ENCODE measurements around the gene LUC7L2. TPM values are rescaled to one million over a fixed set of nuclear protein-coding genes. Genes with fewer than 3 reads are reported as not detected.

Gene LUC7L2
- total RNA-seq, 1 donor, result 48.9 TPM

DNA sequence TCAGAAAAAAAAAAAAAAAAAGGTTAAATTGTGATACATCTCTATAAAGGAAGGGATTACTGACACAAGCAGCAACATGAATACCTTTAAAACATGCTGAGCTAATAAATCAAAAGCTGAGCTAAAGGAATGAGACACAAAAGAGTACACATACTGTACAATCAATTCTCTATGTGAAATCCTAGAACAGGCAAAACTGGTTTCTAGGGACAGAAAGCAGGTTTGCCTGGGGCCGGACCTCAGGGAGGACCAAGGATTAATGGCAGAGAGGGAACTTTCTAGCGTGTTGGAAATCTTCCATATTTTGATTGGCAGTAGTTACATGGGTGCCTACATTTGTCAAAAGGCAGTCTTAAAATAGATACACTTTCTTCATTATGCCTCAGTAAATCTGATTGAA is 71.3 kb downstream of the LUC7L2 start:
- H3K36me3 ChIP-seq (ENCODE audit: insufficient read depth, low read length), result no peaks in the 10 kb centered on the region
- no peaks in the 10 kb centered on the region for H4K20me1 ChIP-seq (ENCODE audit: insufficient read depth, low read length)
- H3K4me2 ChIP-seq (ENCODE audit: insufficient read depth, low read length), result no peak overlapping the region
- H3K9me3 ChIP-seq (ENCODE audit: low read depth, low read length), result no peaks in the 10 kb centered on the region
- H2AFZ ChIP-seq (ENCODE audit: low read length), result no peak overlapping the region
- peaks cover 9% of the 10 kb centered on the region for H3K4me1 ChIP-seq (ENCODE audit: insufficient read depth, low read length)
- TF ChIP-seq CTCF (IDR thresholded peaks at IDR 0.05; ENCODE audit: extremely low read depth, low read depth, low read length), result no peak
- no peaks in the 10 kb centered on the region for H3K27me3 ChIP-seq (ENCODE audit: insufficient read depth, low read length)
- H3K79me2 ChIP-seq (ENCODE audit: insufficient read depth, low read length), result no peaks in the 10 kb centered on the region
- H3K4me3 ChIP-seq (ENCODE audit: insufficient read depth, low read length), result no peak overlapping the region
- no peak for DNase-seq (ENCODE audit: insufficient read length, low spot score, missing footprints)
- H3K27ac ChIP-seq (ENCODE audit: low read depth, low read length), result no peak overlapping the region

GRCh38 chr7:139431459-139431858 is 71.8 kb downstream of the LUC7L2 start:
- Histone ChIP-seq H3K79me2 (ENCODE audit: insufficient read depth, low read length) (no peaks in the 10 kb centered on the region), H3K4me3 (ENCODE audit: insufficient read depth, low read length) (no peak overlapping the region), H3K4me2 (ENCODE audit: insufficient read depth, low read length) (no peak overlapping the region), H3K9me3 (ENCODE audit: low read depth, low read length) (no peaks in the 10 kb centered on the region), H2AFZ (ENCODE audit: low read length) (no peak overlapping the region), H4K20me1 (ENCODE audit: insufficient read depth, low read length) (no peaks in the 10 kb centered on the region), H3K36me3 (ENCODE audit: insufficient read depth, low read length) (no peaks in the 10 kb centered on the region), H3K27ac (ENCODE audit: low read depth, low read length) (no peak overlapping the region), H3K4me1 (ENCODE audit: insufficient read depth, low read length) (peaks cover 9% of the 10 kb centered on the region), H3K27me3 (ENCODE audit: insufficient read depth, low read length) (no peaks in the 10 kb centered on the region)
- no peak for TF ChIP-seq CTCF (IDR thresholded peaks at IDR 0.05; ENCODE audit: extremely low read depth, low read depth, low read length)
- DNase-seq (ENCODE audit: insufficient read length, low spot score, missing footprints), result no peak

- H4K20me1 ChIP-seq (ENCODE audit: insufficient read depth, low read length), result no peaks in the 10 kb centered on the region
- TF ChIP-seq CTCF (IDR thresholded peaks at IDR 0.05; ENCODE audit: extremely low read depth, low read depth, low read length), result no peak
- H3K27ac ChIP-seq (ENCODE audit: low read depth, low read length), result no peak overlapping the region
- no peaks in the 10 kb centered on the region for H3K27me3 ChIP-seq (ENCODE audit: insufficient read depth, low read length)
- no peaks in the 10 kb centered on the region for H3K9me3 ChIP-seq (ENCODE audit: low read depth, low read length)
- peaks cover 9% of the 10 kb centered on the region for H3K4me1 ChIP-seq (ENCODE audit: insufficient read depth, low read length)
- no peak overlapping the region for H3K4me3 ChIP-seq (ENCODE audit: insufficient read depth, low read length)
- no peak overlapping the region for H2AFZ ChIP-seq (ENCODE audit: low read length)
- H3K4me2 ChIP-seq (ENCODE audit: insufficient read depth, low read length), result no peak overlapping the region
- no peak for DNase-seq (ENCODE audit: insufficient read length, low spot score, missing footprints)
- H3K36me3 ChIP-seq (ENCODE audit: insufficient read depth, low read length), result no peaks in the 10 kb centered on the region
- H3K79me2 ChIP-seq (ENCODE audit: insufficient read depth, low read length), result no peaks in the 10 kb centered on the region
Observed at GRCh38 chr7:139436806-139437205, 77.1 kb downstream of the LUC7L2 start.

- Histone ChIP-seq H3K4me2 (ENCODE audit: insufficient read depth, low read length) (no peak overlapping the region), H3K4me1 (ENCODE audit: insufficient read depth, low read length) (peaks cover 4% of the 10 kb centered on the region), H3K27ac (ENCODE audit: low read depth, low read length) (no peak overlapping the region), H2AFZ (ENCODE audit: low read length) (no peak overlapping the region), H3K27me3 (ENCODE audit: insufficient read depth, low read length) (no peaks in the 10 kb centered on the region), H3K9me3 (ENCODE audit: low read depth, low read length) (no peaks in the 10 kb centered on the region), H4K20me1 (ENCODE audit: insufficient read depth, low read length) (no peaks in the 10 kb centered on the region), H3K4me3 (ENCODE audit: insufficient read depth, low read length) (no peak overlapping the region), H3K79me2 (ENCODE audit: insufficient read depth, low read length) (no peaks in the 10 kb centered on the region), H3K36me3 (ENCODE audit: insufficient read depth, low read length) (no peaks in the 10 kb centered on the region)
- DNase-seq (ENCODE audit: insufficient read length, low spot score, missing footprints), result peak; percentile 50
- no peak for TF ChIP-seq CTCF (IDR thresholded peaks at IDR 0.05; ENCODE audit: extremely low read depth, low read depth, low read length)
Observed at GRCh38 chr7:139439375-139439774, 79.7 kb downstream of the LUC7L2 start.

Measured in osteoblast (primary cell).